Smooth muscle cell (in vitro differentiated cells): ENCODE measurements around the gene DPP4. TPM values are rescaled to one million over a fixed set of nuclear protein-coding genes. Genes with fewer than 3 reads are reported as not detected.
"Not testable (repeated sequence)": the region's sequence is repeated elsewhere in the genome, so short reads cannot be mapped to it uniquely, and the experiment has no call there.

ENCODE experiments used
- DNase-seq: peaks from one replicate; lab custom pipeline; 2025; ENCODE audit not compliant: unreplicated experiment; lab: John Stamatoyannopoulos, UW
- H2AFZ ChIP-seq: fragments of 200-600 bp; sonication (generic); 2 replicates; pipeline ENCODE4 v1.6.0; 2016; ENCODE audit warnings: antibody characterized with exemption, low read depth, mild to moderate bottlenecking
- H3F3A ChIP-seq: fragments of 200-600 bp; sonication (generic); 2 replicates; pipeline ENCODE4 v1.6.0; 2017; ENCODE audit warnings: antibody characterized with exemption, low read depth
- H3K27ac ChIP-seq: fragments of 200-600 bp; sonication (generic); 2 replicates; pipeline ENCODE4 v1.5.1; 2016; ENCODE audit warnings: low read depth, mild to moderate bottlenecking
- H3K27me3 ChIP-seq: fragments of 200-600 bp; sonication (generic); 2 replicates; pipeline ENCODE4 v1.6.1; 2016; ENCODE audit warnings: low read depth, mild to moderate bottlenecking
- H3K36me3 ChIP-seq: fragments of 200-600 bp; sonication (generic); 2 replicates; pipeline ENCODE4 v1.5.1; 2016; ENCODE audit warnings: low read depth
- H3K4me1 ChIP-seq: fragments of 200-600 bp; sonication (generic); 2 replicates; pipeline ENCODE4 v1.5.1; 2016; ENCODE audit warnings: low read depth
- H3K4me2 ChIP-seq: fragments of 200-600 bp; sonication (generic); 2 replicates; pipeline ENCODE4 v1.6.0; 2016; ENCODE audit warnings: mild to moderate bottlenecking
- H3K4me3 ChIP-seq: fragments of 200-600 bp; sonication (generic); 2 replicates; pipeline ENCODE4 v1.5.1; 2016; ENCODE audit warnings: mild to moderate bottlenecking
- H3K79me2 ChIP-seq: fragments of 200-600 bp; sonication (generic); 2 replicates; pipeline ENCODE4 v1.6.0; 2016; ENCODE audit warnings: low read depth, mild to moderate bottlenecking
- H3K9ac ChIP-seq: fragments of 200-600 bp; sonication (generic); 2 replicates; pipeline ENCODE4 v1.6.0; 2016; ENCODE audit warnings: low read depth
- H3K9me3 ChIP-seq: fragments of 200-600 bp; sonication (generic); replicated peaks from 2 replicates; pipeline ENCODE4 v1.5.1; 2016; ENCODE audit warnings: low read depth
- H4K20me1 ChIP-seq: fragments of 200-600 bp; sonication (generic); 2 replicates; pipeline ENCODE4 v1.6.0; 2016; ENCODE audit warnings: low read depth
- CTCF ChIP-seq: fragments of 200-600 bp; sonication (generic); IDR thresholded peaks from 2 replicates; pipeline ENCODE4 v1.5.1; 2017; ENCODE audit warnings: borderline replicate concordance, mild to moderate bottlenecking, antibody characterized with exemption; ENCODE audit not compliant: insufficient read depth, poor library complexity, severe bottlenecking
- WGBS: methylation state at CpG from one replicate; pipeline ENCODE4 v1.1.7; 2016; ENCODE audit warnings: low lambda C conversion rate; 5-methylcytosine and 5-hydroxymethylcytosine counted together
- polyA plus RNA-seq: library from polyadenylated mRNA; unstranded; fragments of >200 nt; fragmentation: Nextera tagmentation; extraction: Ambion mirVana; gene quantifications from 2 replicates; pipeline ENCODE4 v1.2.1, GENCODE V29; 2016
- total RNA-seq: library from RNA; depleted of rRNA; stranded (reverse); fragments of >200 nt; gene quantifications from 2 replicates; pipeline ENCODE4 v1.2.3, GENCODE V29; 2014

DPP4 gene
- total and polyA plus RNA-seq, 2 experiments from 2014 or later, result 17.6 to 32.0 TPM

- no peak overlapping the region for H3K27ac ChIP-seq
- TF ChIP-seq CTCF, result no peak
- no peaks in the 10 kb centered on the region for H3F3A ChIP-seq
- 93% methylated on average over 4 of the region's 4 CpGs for WGBS
- no peak for DNase-seq
- no peaks in the 10 kb centered on the region for H3K27me3 ChIP-seq
- H3K4me1 ChIP-seq, result no peaks in the 10 kb centered on the region
- H2AFZ ChIP-seq, result no peak overlapping the region
- no peaks in the 10 kb centered on the region for H3K9me3 ChIP-seq
- no peak overlapping the region for H3K4me3 ChIP-seq
- H3K4me2 ChIP-seq, result no peak overlapping the region
- no peaks in the 10 kb centered on the region for H4K20me1 ChIP-seq
- H3K9ac ChIP-seq, result no peak overlapping the region
- no peaks in the 10 kb centered on the region for H3K36me3 ChIP-seq
- H3K79me2 ChIP-seq, result no peaks in the 10 kb centered on the region
These were observed 20.2 kb downstream of the DPP4 start for GRCh38 chr2:162053808-162054155.

GRCh38 chr2:162053066-162053807, 20.8 kb downstream of the DPP4 start:
- Histone ChIP-seq H3F3A (no peaks in the 10 kb centered on the region), H3K4me3 (no peak overlapping the region), H3K4me1 (no peaks in the 10 kb centered on the region), H3K36me3 (no peaks in the 10 kb centered on the region), H3K9ac (no peak overlapping the region), H4K20me1 (no peaks in the 10 kb centered on the region), H3K27me3 (no peaks in the 10 kb centered on the region), H2AFZ (no peak overlapping the region), H3K27ac (no peak overlapping the region), H3K79me2 (no peaks in the 10 kb centered on the region), H3K9me3 (no peaks in the 10 kb centered on the region), H3K4me2 (no peak overlapping the region)
- no peak for DNase-seq
- 97% methylated on average over 6 of the region's 6 CpGs for WGBS
- no peak for TF ChIP-seq CTCF

- peaks cover 16% of the 10 kb centered on the region for H3K27me3 ChIP-seq
- H3K4me3 ChIP-seq, result no peak overlapping the region
- H3K79me2 ChIP-seq, result no peaks in the 10 kb centered on the region
- no peak overlapping the region for H3K4me2 ChIP-seq
- H3K9ac ChIP-seq, result no peak overlapping the region
- H4K20me1 ChIP-seq, result no peaks in the 10 kb centered on the region
- DNase-seq, result no peak
- no peaks in the 10 kb centered on the region for H3K36me3 ChIP-seq
- no peak overlapping the region for H2AFZ ChIP-seq
- H3K27ac ChIP-seq, result no peak overlapping the region
- no peaks in the 10 kb centered on the region for H3K9me3 ChIP-seq
- no peaks in the 10 kb centered on the region for H3F3A ChIP-seq
- 94% methylated on average over 8 of the region's 8 CpGs for WGBS
- TF ChIP-seq CTCF, result no peak
- no peaks in the 10 kb centered on the region for H3K4me1 ChIP-seq
These were observed 23.5 kb downstream of the DPP4 start for GRCh38 chr2:162050513-162050961.

- WGBS, result 90% methylated on average over 2 of the region's 3 CpGs
These were observed 24.9 kb downstream of the DPP4 start for GRCh38 chr2:162049089-162049488.

More at GRCh38 chr2:162049089-162049488, 24.9 kb downstream of the DPP4 start:
- not testable (repeated sequence) for H3K79me2 ChIP-seq, H4K20me1 ChIP-seq, H2AFZ ChIP-seq, H3K9me3 ChIP-seq, H3K36me3 ChIP-seq, H3K27ac ChIP-seq, H3K9ac ChIP-seq, H3K4me2 ChIP-seq, H3F3A ChIP-seq, H3K4me3 ChIP-seq, DNase-seq, H3K4me1 ChIP-seq
- H3K27me3 ChIP-seq, result peaks cover 16% of the 10 kb centered on the region
